22Rv1 (cell line): Measurements from ENCODE around the gene SPRYD3.

Experiments
- CTCF ChIP-seq: fragments of 450-650 bp; IDR thresholded peaks from 2 replicates; pipeline ENCODE4 v1.5.1; 2017; ENCODE audit warnings: mild to moderate bottlenecking
- ZFX ChIP-seq: fragments of 450-650 bp; IDR thresholded peaks from 2 replicates; pipeline ENCODE4 v1.6.1; 2017; ENCODE audit warnings: antibody characterized with exemption, borderline replicate concordance

DNA sequence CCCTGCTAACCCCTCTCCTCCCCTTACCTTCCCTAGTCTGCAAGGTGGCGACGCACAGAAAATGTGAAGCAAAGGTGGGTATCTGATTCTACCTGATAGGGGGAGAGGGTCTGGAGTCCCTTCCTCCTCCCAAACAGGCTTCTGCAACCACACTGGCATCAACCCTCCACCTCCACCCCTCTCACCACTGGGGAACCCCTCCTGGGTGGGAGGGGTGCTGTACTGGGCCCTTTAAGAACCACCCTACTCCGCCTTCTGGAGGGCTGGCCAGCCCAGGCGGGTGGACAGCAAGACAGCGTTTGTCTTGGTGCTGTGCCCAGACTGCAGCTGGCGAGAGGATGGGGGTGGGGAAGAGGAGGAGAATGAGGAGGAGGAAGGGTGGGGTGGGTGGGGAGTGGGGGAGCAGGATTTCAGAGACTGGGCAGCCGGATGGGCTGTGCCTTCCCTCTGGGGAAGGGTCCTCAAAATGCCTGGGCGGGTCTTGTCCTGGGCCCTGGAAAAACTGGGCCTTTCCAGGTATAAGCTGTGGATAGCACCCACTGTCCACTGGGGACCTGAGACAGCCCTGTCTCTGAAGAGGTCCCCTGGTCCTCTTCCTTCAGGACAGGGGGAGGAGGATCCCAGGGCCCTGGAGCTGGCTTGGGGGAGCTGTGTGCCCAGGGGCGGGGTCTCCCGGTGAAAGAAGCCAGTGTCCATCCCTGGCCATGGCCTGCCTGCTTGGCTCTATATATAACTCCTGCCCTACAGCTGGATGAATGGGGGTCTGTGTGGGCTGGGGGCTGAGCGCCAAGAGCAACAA, 26.6 kb downstream of the SPRYD3 start:
- no peak for TF ChIP-seq CTCF
- no peak for TF ChIP-seq ZFX
